NAMALWA (cell line): ENCODE data around the gene RRAS2.

Experiments used
- DNase-seq: peaks from one replicate; pipeline ENCODE4 v3.0.0-alpha.2; 2015; ENCODE audit warnings: low spot score

Gene RRAS2

GRCh38 chr11:14336507-14337503 is 22.2 kb downstream of the RRAS2 start:
- DNase-seq: no peak

- no peak for DNase-seq
These were observed 23.3 kb downstream of the RRAS2 start for GRCh38 chr11:14335712-14336111.

- DNase-seq: no peak
These were observed 24.1 kb downstream of the RRAS2 start for GRCh38 chr11:14334893-14335292.

GRCh38 chr11:14334192-14334591 is 24.8 kb downstream of the RRAS2 start:
- no peak for DNase-seq

- DNase-seq: no peak
These were observed 27.4 kb downstream of the RRAS2 start for GRCh38 chr11:14331476-14332136.

- no peak for DNase-seq
These were observed 28.1 kb downstream of the RRAS2 start for GRCh38 chr11:14330881-14331280.

- DNase-seq: no peak
These were observed 29.3 kb downstream of the RRAS2 start for GRCh38 chr11:14329702-14330101.

GRCh38 chr11:14327116-14327515 is 31.9 kb downstream of the RRAS2 start:
- peak; percentile 60 for DNase-seq

GRCh38 chr11:14323118-14323676 is 35.8 kb downstream of the RRAS2 start:
- DNase-seq: no peak

GRCh38 chr11:14322510-14322909 is 36.5 kb downstream of the RRAS2 start:
- DNase-seq: no peak

GRCh38 chr11:14320020-14320419 is 39.0 kb downstream of the RRAS2 start:
- DNase-seq: peak; percentile 54

- no peak for DNase-seq
These were observed 40.4 kb downstream of the RRAS2 start for GRCh38 chr11:14318581-14318981.

- no peak for DNase-seq
These were observed 41.2 kb downstream of the RRAS2 start for GRCh38 chr11:14317659-14318325.

- DNase-seq: no peak
These were observed 43.9 kb downstream of the RRAS2 start for GRCh38 chr11:14315130-14315529.

- DNase-seq: peak; percentile 64
These were observed 44.9 kb downstream of the RRAS2 start for GRCh38 chr11:14314127-14314526.

- no peak for DNase-seq
These were observed 46.1 kb downstream of the RRAS2 start for GRCh38 chr11:14312736-14313438.

- no peak for DNase-seq
These were observed 48.3 kb downstream of the RRAS2 start for GRCh38 chr11:14310679-14311078.

- no peak for DNase-seq
These were observed 49.4 kb downstream of the RRAS2 start for GRCh38 chr11:14309425-14310192.

- DNase-seq: no peak
These were observed 50.0 kb downstream of the RRAS2 start for GRCh38 chr11:14308897-14309387.

- DNase-seq: peak; percentile 81
These were observed 50.7 kb downstream of the RRAS2 start for GRCh38 chr11:14308114-14308896.
